GM06990 (cell line): ENCODE data around the gene ZFP36.

Source experiments
- DNase-seq: peaks from one replicate; pipeline ENCODE4 v3.0.0-alpha.2; 2011; ENCODE audit not compliant: insufficient read length; ENCODE audit errors: extremely low read depth
- H3K27me3 ChIP-seq: replicated peaks from 2 replicates; pipeline ENCODE4 v1.6.0; 2011; ENCODE audit warnings: low read length; ENCODE audit not compliant: control insufficient read depth, insufficient read depth
- H3K36me3 ChIP-seq: 2 replicates; pipeline ENCODE4 v1.5.1; 2011; ENCODE audit warnings: low read length; ENCODE audit not compliant: control insufficient read depth, insufficient read depth
- H3K4me3 ChIP-seq: replicated peaks from 2 replicates; pipeline ENCODE4 v1.5.1; 2011; ENCODE audit warnings: low read depth, mild to moderate bottlenecking, control low read depth, low read length
- TF ChIP-seq, protein P1 (sequence below): IDR thresholded peaks from 2 replicates; pipeline ENCODE4 v1.5.1; 2011; ENCODE audit warnings: low read length, control low read depth, mild to moderate bottlenecking, inconsistent platforms; ENCODE audit not compliant: insufficient read depth, poor library complexity, severe bottlenecking

ZFP36 gene

DNA sequence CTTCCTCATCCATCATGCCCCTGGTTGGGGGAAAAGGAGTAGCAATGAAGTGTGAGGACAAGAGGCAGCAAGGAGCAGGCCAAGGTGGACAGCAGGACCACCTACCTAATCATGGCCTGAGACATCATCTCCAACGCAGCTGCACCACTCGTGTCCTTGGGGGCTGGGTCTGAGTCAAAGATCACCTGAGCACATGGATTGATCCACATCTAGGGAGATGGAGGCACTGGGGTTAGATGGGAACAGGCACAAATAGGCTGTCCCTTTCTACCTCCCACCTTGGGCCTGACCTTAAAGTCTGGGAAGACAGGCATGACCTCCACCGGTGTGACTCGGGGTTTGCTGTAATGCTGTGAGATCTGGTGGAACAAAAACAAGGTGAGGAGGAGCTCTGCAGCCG, 18.0 kb upstream of the ZFP36 start:
- peaks cover 20% of the 10 kb centered on the region for H3K36me3 ChIP-seq

DNA sequence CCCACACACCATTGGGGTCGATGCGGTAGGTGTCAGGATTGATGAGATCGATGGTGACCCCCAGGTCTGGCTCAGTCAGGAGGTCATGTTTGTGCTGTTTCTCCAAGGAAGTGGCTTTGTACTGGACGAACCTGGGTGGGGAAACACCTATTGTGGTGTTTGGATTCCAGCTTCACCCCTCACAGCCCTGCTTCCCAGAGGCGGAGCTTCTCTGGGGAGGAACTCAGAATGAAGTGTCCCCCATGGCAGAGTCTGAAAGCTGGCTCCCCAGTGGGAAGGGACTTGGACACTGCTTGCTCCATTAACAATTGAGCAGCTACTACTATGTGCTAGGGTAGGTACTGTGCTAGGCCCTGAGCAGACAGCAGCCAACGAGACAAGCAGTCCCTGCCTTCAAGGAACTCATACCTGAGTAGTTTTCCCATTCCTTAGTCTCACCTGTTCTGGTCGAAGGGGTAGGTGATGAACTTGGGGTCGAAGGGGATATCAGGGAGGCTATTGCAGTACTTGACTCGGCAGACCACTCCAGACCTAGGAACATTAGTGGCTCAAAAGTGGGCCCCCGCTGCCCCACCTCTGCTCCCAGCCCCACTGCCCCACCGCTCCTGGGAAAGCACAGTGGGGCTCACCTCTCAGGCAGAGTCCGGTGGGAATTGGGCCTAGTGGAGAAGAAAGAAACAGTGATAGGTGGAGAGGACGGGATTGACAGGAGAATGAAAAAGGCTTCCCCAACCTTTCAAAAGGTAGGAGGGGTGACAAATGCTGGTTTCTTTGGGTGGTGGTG, 16.8 kb upstream of the ZFP36 start:
- no peak for DNase-seq
- Histone ChIP-seq H3K4me3 (peak overlapping the region; percentile 84), H3K36me3 (peaks cover 21% of the 10 kb centered on the region), H3K27me3 (no peaks in the 10 kb centered on the region)
- TF ChIP-seq, protein P1, sequence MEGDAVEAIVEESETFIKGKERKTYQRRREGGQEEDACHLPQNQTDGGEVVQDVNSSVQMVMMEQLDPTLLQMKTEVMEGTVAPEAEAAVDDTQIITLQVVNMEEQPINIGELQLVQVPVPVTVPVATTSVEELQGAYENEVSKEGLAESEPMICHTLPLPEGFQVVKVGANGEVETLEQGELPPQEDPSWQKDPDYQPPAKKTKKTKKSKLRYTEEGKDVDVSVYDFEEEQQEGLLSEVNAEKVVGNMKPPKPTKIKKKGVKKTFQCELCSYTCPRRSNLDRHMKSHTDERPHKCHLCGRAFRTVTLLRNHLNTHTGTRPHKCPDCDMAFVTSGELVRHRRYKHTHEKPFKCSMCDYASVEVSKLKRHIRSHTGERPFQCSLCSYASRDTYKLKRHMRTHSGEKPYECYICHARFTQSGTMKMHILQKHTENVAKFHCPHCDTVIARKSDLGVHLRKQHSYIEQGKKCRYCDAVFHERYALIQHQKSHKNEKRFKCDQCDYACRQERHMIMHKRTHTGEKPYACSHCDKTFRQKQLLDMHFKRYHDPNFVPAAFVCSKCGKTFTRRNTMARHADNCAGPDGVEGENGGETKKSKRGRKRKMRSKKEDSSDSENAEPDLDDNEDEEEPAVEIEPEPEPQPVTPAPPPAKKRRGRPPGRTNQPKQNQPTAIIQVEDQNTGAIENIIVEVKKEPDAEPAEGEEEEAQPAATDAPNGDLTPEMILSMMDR = no peak

More for the DNA sequence above, 18.0 kb upstream of the ZFP36 start:
- DNase-seq = no peak
- TF ChIP-seq, protein P1 = no peak
- H3K4me3 ChIP-seq = no peak overlapping the region
- H3K27me3 ChIP-seq = no peaks in the 10 kb centered on the region

DNA sequence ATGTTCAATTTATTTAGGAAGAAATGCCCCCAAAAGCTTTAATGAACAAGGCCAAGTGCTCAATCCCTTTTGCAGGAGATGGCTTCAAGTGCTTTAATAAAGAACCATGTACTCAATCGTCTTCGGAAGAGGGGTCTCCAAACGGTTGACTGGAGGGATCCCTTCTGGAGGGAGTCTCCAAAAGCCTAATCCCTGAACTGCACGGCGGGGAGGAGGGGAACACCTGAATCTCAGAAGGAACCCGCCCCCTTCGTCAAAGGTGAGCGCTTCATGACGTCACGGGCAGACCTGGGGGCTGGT, 16.2 kb upstream of the ZFP36 start:
- DNase-seq = no peak
- no peaks in the 10 kb centered on the region for H3K27me3 ChIP-seq
- TF ChIP-seq, protein P1 = no peak
- H3K4me3 ChIP-seq = peak overlapping the region; percentile 84
- H3K36me3 ChIP-seq = peaks cover 17% of the 10 kb centered on the region

DNA sequence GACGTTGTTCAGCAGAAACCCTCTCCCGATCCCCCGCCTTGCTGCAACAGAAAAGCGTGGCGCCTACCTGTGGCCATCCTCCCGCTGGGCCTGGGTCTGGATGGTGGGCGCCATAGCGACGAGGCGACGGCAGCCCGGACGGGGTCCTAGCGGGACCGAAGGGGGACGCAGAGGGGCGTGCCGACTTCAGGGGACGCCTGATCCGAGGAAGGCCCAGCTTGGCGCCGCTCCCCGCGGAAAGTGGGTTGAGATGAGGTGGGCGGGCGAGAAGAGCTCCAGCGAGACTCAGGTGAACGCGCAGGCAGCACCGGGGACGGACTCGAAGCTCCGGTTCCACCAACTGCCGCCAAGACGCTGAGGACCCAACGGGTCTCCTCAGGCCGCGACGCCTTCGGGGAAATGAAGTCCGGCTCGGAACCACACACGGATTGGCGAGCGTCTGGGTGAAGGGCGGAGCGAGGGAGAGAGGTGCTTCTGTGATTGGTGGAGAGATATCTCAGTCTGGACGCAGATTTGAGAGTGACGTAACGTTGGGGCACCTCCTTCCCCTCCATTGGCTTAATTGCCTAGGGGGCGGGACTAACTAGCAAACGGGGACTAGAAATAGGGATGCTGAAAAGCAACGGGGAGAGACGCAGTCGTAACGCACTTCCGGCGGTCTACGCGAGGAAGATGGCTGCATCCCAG, 15.8 kb upstream of the ZFP36 start, which contains the start of the genes MED29 and PAF1:
TSS of gene MED29 (plus strand) at position 628 of the 687 bp plus-strand sequence. CDS start at position 673, 45 bp downstream.
TSS of gene PAF1 (minus strand) at position 356 of the 687 bp plus-strand sequence. CDS start at position 114, 242 bp downstream.
- Histone ChIP-seq H3K36me3 (peaks cover 15% of the 10 kb centered on the region), H3K27me3 (no peaks in the 10 kb centered on the region)
- TF ChIP-seq, protein P1 = peak; percentile 21

DNA sequence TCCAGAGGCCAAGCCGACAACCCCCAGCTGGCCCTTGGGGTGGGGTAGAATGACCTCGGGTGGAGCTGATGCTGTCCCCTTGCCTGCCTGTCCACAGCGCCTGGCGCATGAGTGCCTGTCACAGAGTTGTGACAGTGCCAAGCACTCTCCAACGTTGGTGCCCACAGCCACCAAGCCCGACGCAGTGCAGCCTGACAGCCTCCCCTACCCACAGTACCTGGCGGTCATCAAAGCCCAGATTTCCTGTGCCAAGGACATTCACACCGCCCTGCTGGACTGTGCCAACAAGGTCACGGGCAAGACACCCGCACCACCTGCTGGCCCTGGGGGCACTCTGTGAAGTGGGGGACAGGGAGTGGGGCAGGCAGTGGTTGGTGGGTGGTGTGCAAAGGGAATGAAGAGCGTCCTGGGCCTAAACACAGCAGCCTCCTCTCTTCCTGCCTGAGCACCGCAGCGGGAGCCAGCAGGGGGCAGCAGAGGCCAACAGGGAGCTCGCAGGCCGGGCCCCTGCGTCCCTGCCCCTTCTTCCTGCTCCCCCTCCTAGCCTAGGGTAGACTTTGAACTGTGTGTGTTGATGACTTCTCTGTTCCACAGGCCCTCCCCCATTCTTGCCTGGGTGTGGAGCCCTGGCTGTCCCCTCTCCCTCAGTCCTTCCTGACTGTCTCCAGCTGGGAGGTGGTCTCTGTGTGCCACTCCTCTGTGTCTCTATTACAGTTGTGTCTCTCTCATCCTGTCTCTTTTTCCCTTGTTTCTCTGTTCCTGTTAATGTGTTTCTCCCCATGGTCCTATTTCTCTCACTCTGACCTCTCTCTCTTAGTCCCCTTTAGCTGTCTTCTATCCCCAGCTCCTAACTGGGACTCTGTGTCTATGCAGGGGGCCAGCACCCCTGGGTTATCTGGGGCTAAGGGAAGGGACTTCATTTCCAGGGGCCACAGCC, 9.0 kb upstream of the ZFP36 start:
- Histone ChIP-seq H3K36me3 (peaks cover 8% of the 10 kb centered on the region), H3K4me3 (peak overlapping the region; percentile 30), H3K27me3 (no peaks in the 10 kb centered on the region)
- DNase-seq = peak; percentile 89
- TF ChIP-seq, protein P1 = peak; percentile 98

More for the DNA sequence above, 15.8 kb upstream of the ZFP36 start, which contains the start of the genes MED29 and PAF1:
- peak within 1 kb of the TSS; percentile 84 for H3K4me3 ChIP-seq
- DNase-seq = peak; percentile 96
